ENCODE measurements around the gene DOK5. TPM values are rescaled to one million over a fixed set of nuclear protein-coding genes. Genes with fewer than 3 reads are reported as not detected.

Gene DOK5
- total RNA-seq, 1 donor from 2014 or later: 26.3 TPM

DNA sequence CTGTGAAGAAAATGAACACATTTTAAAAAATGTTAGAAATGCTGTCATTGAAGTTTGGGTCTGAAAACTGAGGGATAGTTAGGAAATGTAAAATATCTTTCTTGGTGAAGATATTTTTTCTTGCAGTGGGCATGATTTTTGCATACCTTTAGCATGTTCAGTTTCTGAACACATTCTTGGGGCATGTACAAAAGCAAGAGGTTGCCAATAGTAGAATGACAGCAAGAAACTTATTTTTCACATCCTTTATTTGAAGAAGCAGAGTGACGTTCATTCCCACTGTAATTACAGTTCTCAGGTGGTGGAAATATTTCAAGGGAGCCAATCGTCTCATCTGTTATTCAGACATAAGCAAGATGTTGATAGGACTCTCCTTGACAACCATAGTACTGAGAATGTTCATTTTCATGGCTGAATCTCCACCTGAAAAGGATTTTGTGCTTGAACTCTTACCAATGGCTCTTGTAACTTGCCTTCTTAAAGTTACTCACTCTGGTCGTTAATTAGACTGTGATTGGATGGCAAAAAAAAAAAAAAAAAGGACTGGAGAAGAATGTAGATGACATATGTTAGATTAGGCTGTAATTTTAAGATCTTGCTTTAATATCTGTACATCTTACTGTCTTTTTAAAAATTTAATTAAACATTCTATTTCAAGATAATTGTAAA is 74.4 kb downstream of the DOK5 start:
- DNase-seq (ENCODE audit: low spot score): no peak
- intact Hi-C loops (cut with DNase I): no loop called here

DNA sequence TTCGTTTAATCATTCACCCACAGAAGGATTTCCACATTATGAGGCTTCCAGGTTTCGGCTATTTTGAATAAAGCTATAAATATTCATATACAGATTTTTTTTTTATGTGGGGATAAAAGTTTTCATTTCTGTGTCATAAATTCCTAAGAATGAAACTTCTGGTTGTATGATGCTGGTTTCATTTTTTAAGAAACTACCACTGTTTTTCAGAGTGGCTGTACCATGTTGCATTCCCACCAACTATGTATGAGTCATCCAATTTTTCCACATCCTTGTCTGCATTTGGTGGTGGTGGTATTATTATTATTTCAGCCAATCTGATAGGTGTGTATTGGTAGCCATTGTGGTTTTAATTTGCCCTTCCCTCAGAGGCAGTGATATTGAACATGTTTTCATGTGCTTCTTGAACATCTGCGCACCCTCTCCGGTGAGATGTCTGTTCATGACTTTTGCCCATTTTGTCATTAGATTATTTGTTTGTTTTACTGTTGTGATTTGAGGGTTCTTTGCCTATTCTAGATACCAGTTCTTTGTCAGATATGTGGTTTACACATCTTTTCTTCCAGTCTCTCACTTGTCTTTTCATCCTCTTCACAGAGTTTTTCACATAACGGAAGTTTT is 75.5 kb downstream of the DOK5 start:
- intact Hi-C loops (cut with DNase I): no loop called here
- no peak for DNase-seq (ENCODE audit: low spot score)

DNA sequence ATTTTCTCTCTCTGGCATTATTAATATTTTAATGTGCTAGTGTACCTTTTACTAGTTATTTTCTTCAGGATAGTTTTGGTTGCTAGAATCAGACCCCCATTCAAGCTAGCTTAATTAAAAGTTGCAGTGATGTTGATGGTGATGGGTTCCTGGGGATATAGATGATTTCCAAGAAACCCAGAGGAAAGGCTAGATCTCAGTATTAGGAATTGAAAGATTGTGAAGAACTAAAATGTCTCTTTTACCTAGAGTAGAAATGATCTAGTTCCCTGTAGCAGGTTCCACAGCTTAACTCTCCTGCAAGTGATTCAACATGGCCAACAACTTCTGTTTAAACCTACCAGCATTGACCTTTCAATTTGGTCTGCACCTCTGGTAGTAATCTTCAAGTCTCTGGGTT is 78.6 kb downstream of the DOK5 start:
- intact Hi-C loops (cut with DNase I): no loop called here
- DNase-seq (ENCODE audit: low spot score): no peak

DNA sequence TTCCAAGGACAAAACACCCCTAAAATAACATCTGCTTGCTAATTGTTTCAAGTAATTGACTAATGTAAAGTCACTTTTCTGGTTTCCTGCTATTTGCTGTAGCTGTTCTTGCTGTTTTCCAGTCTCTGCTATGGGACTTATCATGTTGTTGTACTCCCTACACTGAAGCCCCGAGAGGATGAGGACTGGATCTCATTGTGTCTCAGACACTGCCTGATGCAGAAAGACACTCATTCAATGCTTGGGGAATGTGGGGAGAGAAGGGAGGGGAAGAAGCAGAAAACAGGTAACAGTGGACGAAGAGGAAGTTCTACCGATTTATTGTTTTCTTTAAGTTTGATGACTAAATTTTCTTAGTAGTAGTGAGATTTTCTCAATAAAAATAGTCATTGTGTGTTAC is 79.8 kb downstream of the DOK5 start:
- intact Hi-C loops (cut with DNase I): no loop called here
- DNase-seq (ENCODE audit: low spot score): no peak

DNA sequence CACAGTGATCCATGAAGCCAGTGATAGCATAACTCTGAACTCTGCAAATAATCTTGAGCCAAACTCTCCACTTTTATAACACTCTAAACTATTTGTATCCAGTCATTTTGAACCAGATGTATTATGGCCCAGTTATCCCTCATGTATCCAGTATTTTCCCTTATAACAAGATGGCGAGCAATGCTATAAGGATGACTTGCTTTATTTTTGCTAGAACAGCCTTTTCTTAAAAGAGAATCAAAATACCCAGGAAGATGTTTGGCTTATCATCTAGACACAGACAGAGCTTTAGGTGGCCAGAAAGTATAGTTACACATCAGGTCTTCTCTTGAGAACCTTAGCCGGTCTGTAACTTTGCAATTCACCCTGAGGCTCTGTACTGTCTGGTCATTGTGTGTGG is 81.0 kb downstream of the DOK5 start:
- intact Hi-C loops (cut with DNase I): no loop called here
- no peak for DNase-seq (ENCODE audit: low spot score)

DNA sequence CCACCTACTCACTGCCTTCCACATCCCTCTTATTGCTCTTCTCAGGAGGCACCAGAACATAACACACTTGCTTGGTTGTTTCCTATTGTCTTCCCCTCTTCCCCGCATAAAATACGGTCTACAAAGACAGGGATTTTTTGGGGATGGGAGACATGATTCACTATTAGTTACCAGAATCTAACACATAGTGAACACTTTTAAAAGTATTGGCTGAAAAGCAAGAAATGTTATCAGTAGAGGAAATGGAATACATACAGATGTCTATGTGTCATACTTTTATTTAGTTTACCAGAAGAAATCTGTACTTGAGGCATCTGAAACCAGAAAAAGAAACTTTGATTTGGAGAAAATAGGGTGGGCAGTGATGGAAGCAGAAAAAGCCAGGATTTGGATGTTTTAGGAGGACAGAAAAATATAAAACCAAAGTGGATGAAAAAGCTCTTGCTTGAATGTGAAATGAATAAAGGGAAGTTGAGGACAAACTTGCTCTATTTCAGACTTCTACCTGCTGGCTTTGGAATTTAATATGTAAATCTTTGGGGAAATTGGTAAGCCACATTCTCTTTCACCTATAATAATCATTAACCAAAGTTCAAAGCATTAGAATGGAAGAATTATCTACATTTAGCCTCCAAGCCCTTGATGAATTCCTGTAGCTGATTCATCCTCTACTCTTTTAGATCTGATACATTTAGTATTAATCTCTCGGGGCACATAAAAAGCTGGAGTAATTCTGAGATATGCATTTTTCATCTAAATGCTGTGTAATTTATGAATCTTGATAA is 82.6 kb downstream of the DOK5 start:
- no peak for DNase-seq (ENCODE audit: low spot score)
- intact Hi-C loops (cut with DNase I): no loop called here

DNA sequence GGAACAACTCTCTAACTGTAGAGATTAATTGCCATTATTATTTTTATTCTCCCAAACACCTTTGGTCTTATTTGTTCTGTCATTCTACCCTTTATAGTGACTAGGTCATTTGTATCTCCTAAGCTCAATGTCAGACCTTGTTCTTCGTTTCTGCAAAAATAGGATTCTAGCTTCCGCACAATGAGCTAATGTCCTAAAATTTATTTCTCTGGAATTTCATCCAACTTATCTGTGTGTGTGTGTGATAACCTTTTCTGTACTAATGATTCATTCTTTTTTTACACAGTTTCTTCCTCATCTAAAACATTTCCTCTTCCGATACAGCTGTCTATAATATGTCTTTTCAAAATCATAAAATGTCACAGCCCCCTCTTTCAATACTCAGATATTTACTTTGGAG is 84.5 kb downstream of the DOK5 start:
- intact Hi-C loops (cut with DNase I): no loop called here
- DNase-seq (ENCODE audit: low spot score): no peak

DNA sequence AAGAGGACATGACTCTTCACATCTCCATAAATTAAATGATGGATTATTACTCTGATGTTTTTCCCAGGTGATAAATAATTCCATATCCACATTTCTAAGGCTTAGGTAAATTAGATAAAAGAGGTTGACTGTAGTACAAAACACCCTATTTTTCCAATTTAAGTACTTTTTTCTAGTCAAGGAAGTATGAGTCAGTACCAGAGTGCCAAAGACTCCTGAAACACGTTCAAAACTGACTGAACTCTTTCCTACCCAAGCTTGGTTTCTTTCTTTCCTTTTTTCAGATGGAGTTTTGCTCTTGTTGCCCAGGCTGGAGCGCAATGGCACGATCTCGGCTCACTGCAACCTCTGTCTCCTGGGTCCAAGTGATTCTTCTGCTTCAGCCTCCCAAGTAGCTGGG is 85.0 kb downstream of the DOK5 start:
- DNase-seq (ENCODE audit: low spot score): no peak
- intact Hi-C loops (cut with DNase I): no loop called here

DNA sequence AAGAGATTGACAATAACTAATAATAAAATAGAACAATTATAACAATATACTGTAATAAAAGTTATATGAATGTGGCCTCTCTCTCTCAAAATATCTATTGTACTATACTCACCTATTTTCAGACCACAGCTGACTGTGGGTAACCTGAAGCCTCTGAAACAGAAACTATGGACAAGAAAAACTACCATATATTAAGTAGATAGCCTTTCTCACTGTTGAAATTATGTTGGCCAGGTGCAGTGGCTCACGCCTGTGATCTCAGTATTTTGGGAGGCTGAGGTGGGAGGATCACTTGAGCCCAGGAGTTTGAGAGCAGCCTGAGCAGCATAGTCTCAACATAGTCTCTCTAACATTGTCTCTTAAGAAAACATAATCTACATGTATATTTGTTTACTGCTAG is 89.9 kb downstream of the DOK5 start:
- intact Hi-C loops (cut with DNase I): no loop called here
- DNase-seq (ENCODE audit: low spot score): no peak

DNA sequence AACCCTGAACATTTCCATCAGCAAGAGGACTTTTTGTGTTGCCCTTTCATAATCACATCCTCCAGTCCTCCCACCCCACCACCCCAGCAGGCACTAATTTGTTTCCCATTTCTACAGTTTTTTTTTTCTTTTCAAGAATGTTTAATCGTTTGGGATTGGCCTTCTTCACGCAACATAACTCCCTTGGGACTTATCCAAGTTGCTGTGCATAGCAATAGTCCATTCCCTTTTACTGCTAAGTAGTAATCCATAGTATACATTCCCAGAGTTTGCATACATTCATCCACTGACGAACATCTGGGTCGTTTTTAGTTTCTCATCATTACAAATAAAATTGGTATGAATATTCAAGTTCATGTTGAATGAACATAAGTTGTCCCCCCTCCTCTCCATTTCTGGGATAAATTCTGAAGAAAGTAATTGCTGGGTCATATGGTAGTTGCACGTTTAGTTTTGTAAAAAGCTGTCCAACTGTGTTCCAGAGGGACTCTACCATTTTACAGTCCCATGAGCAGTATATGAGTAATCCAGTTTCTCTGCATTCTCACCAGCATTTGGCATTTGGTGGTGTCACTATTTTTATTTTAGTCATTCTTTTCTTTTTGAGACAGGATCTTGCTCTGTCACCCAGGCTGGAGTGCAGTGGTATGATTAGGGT is 90.8 kb downstream of the DOK5 start:
- no peak for DNase-seq (ENCODE audit: low spot score)
- intact Hi-C loops (cut with DNase I): no loop called here

DNA sequence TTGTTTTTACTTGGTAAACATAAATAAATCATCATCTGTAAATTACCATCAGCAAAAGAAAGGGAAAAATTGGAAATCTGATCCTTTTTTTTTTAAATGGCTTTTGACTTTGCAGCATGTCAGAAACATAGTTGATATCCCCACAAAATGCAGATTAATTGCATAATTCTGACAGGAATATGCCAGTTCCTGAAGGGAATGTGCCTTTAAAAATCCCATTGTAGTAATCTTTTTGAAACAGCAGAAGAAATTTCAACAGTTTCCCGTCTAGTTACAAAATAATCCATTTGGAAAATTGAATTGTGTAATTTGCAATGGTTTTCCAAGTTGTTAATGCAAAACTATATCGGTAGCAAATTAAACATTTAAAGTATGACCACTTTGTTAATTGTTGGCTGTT is 95.2 kb downstream of the DOK5 start:
- DNase-seq (ENCODE audit: low spot score): no peak
- intact Hi-C loops (cut with DNase I): no loop called here

DNA sequence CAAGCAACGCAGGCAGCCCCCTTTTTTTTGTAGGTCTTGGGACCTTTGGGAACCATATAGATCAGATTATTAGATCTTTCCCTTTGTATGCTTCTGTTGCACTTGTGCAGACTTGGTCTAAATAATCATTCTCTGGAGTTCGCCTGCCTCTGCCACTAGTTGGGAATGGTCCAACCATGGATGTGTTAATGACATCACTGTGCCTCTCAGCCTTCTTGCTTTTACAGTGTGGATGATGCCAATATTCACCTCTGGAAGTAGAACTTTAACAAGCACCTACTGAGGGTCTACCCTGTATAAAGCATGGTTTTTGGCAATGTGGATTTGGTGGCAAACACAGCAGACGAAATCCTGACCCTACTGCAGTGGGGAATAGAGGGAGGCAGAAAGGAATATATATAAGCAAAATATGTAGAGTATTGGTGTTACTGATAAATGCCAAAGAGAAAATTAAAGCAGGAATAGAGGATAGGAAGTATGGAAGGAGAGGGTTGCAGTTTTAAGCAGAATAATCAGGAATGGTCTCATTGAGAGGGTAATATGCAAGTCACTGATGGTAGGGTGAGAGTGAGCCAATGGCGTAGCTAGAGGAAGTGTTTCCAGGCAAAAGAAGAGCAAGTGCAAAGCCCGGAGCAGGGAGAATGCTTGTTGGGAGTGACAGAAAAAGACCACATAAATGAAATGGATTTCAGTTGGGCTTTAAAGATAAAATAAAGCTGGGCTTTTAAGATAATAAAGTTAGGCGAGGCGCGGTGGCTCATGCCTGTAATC is 97.5 kb downstream of the DOK5 start:
- no peak for DNase-seq (ENCODE audit: low spot score)
- intact Hi-C loops (cut with DNase I): no loop called here

DNA sequence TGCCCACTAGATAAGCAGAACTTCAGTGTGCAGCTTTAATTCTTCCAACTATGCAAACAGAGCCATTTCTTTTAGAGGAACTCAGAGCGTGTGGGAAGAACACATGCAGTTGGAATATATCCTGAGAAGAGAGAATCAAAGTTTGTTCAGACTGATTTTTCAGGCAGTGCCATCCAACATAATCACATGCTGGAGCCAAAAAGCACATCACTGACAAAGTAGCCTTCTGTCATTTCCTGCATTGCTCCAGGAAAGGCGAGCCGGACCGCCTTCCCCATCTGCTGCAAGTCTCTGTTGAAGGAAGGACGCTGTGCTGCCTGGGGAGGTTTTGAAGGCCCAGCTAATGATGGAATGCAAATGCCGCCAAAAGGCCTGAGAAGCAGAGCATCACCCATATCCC is 98.4 kb downstream of the DOK5 start:
- DNase-seq (ENCODE audit: low spot score): no peak
- intact Hi-C loops (cut with DNase I): no loop called here

DNA sequence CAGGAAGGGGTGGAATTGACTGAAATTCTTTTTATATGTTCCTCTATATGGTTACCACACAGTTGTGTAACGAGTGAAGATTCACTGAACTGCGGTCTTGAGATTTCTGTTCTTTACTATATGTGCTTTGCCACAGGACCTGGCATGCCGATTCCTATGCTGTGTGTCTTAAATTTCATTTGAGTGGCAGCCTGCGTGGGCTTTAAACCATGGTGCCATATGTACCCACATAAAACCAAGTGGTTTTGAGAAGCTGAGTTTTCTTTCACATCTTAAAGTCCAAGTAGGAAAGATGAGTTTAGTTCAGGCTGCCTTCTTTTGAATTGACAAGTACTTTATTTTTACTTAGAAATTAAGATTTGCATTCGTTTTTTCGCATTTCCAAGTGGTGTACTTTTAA is 101.1 kb downstream of the DOK5 start:
- intact Hi-C loops (cut with DNase I): no loop called here
- no peak for DNase-seq (ENCODE audit: low spot score)

DNA sequence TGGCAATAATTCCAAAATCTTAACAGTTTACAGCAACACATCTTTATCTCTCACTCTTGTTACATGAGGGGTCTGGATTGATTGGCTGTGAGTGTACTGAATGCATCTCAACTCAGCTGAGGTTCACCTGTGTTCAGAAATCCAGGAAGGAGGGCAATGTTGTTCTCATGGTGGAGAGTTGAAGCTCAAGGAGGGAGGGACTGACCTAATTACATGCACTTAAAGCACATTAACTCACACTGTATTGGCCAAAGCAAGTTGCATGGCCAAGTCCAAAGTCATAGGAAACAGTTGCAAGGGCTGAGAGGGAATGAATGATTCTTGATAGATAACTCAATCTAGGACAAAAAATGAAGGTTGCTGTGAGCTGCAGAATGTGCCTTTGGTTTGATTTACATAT is 102.2 kb downstream of the DOK5 start:
- no peak for DNase-seq (ENCODE audit: low spot score)
- intact Hi-C loops (cut with DNase I): no loop called here

DNA sequence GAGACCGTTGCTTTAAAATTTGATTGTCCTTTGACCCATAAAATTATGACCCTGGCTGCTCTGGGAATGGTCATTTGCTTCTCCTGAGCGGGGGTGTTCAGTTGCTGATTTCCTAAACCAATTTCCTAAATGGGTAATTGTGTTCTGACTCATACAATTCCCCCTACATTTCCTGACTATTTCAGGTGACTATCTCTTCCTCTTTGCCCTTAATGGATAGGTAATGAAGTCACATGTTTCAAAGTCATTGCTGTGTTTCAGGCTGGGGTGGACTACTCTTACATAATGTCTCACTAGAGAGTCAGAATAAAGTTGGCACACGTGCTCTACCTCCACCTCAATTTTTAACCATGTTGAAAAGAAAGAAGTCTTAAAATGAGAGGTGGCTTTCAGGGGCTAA is 109.8 kb downstream of the DOK5 start:
- no peak for DNase-seq (ENCODE audit: low spot score)
- intact Hi-C loops (cut with DNase I): no loop called here

DNA sequence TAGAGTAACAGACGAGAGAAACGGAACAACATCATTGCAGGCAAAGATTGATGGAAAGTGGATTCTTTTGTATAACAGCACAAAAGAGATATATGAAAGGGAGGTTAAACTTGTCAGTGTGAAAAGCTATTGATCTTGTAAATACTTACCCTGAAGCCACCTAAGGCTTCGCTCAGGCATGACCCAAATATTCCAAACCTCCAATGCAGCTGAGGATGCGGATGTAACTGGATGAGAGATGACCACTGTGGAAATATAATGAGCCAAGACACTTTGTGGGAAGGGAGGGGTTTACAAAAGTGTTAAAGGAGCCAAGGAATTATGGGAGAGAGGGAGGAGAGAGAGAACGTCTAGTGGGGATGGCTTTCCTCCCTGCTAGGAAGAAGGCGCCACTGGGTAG is 112.0 kb downstream of the DOK5 start:
- intact Hi-C loops (cut with DNase I): no loop called here
- no peak for DNase-seq (ENCODE audit: low spot score)

DNA sequence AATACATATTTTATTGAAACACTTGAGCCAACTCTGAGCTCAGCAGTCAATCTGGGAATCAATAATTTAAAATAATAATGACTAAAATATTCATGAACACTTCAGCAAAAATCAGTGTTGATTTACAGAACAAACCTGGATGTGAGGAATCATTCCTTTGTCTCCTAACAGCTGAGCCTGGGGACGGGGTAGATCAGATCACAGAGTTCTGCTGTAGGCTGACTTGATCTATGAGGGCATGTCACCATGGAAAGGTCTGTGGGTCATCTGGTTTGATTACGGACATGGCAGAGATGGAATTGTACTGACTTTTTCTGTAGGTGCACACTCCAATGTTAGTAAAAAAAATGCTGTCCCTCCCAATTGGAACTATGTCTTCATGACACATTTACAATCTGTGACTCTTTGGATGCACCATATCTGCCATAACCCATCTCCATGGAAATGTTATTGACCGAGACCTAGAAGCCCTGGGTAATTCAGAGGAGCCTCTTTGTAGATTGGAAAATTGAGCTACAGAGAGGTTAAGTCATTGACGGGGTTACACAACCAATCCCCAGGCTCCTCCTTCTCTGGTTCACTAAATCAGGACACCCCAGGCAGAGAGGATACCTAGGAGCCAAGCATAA is 114.1 kb downstream of the DOK5 start:
- DNase-seq (ENCODE audit: low spot score): no peak
- intact Hi-C loops (cut with DNase I): no loop called here

DNA sequence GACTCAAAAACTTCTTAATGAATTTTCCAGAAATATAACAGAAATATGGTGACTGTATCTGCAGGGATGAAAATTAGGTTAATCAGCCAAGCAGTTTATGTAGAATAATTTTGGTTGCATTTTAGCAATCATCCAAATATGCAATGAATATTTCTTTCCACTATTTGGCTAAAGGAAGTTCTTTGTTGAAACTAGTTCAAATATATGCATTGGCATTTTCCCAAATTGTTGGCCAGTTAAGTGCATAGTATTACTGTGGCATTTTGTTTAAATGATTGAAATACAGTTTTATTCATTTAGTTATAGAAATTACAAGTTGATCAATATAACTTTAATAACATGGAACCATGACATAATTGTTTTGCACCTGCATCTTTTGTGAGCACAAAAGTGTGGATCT is 115.5 kb downstream of the DOK5 start:
- intact Hi-C loops (cut with DNase I): no loop called here
- no peak for DNase-seq (ENCODE audit: low spot score)
